SK-N-SH (cell line): Measurements from ENCODE around the gene TRRAP. TPM values are rescaled to one million over a fixed set of nuclear protein-coding genes. Genes with fewer than 3 reads are reported as not detected.

Source experiments
- CTCF ChIA-PET: fragments of 300-600, 350-600 bp; formaldehyde crosslinking; extraction: SDS; loops from one replicate; lab custom pipeline; 2021; lab: Yijun Ruan, JAX
- POLR2A ChIA-PET: fragments of 350-600 bp; sonication (Branson Sonifier 250); formaldehyde crosslinking; extraction: SDS; loops from one replicate; lab custom pipeline; 2020; ENCODE audit warnings: antibody characterized with exemption, inconsistent platforms; lab: Yijun Ruan, JAX
- DNase-seq: peaks from one replicate; pipeline ENCODE4 v3.0.0; 2012
- H2AFZ ChIP-seq: fragments of 200-600 bp; sonication (generic); 2 replicates; pipeline ENCODE4 v1.8.1; 2016; ENCODE audit warnings: antibody characterized with exemption, mild to moderate bottlenecking, low read depth
- H3F3A ChIP-seq: fragments of 200-600 bp; sonication (generic); replicated peaks from 2 replicates; pipeline ENCODE3; 2016; ENCODE audit warnings: antibody characterized with exemption, mild to moderate bottlenecking; ENCODE audit not compliant: insufficient read depth
- H3K27ac ChIP-seq, 2 experiments: fragments of 200-500 bp in 1 of 2; fragments of 200-600 bp in 1 of 2; sonication (Bioruptor generic) in 1 of 2; sonication (generic), shearing (Covaris generic) in 1 of 2; 2 replicates each; pipeline versions ENCODE4 v1.5.1 to v1.6.1; 2014 to 2016; ENCODE audit warnings: low read depth in 2 of 2, inconsistent platforms in 1 of 2, low read length in 1 of 2, mild to moderate bottlenecking in 1 of 2, mixed read lengths in 1 of 2
- H3K27me3 ChIP-seq: fragments of 200-600 bp; sonication (generic), shearing (Covaris generic); 2 replicates; pipeline ENCODE4 v1.6.1; 2016; ENCODE audit warnings: mixed run types; ENCODE audit not compliant: insufficient read depth
- H3K36me3 ChIP-seq, 2 experiments: fragments of 200-500 bp in 1 of 2; fragments of 200-600 bp in 1 of 2; sonication (Bioruptor generic) in 1 of 2; sonication (generic) in 1 of 2; replicated peaks in 1 of 2; 2 replicates each; pipeline versions ENCODE3 to v1.5.1; 2014 to 2016; ENCODE audit warnings: low read length in 1 of 2, mild to moderate bottlenecking in 1 of 2; ENCODE audit not compliant: insufficient read depth in 2 of 2, control insufficient read depth in 1 of 2
- H3K4me1 ChIP-seq, 2 experiments: fragments of 200-500 bp in 1 of 2; fragments of 200-600 bp in 1 of 2; sonication (Bioruptor generic) in 1 of 2; sonication (generic), shearing (Covaris generic) in 1 of 2; 2 replicates each; pipeline versions ENCODE4 v1.5.1 to v1.6.1; 2014 to 2016; ENCODE audit warnings: low read depth in 1 of 2, low read length in 1 of 2, mixed run types in 1 of 2; ENCODE audit not compliant: insufficient read depth in 2 of 2, control insufficient read depth in 1 of 2
- H3K4me2 ChIP-seq: fragments of 200-600 bp; sonication (generic), shearing (Covaris generic); 2 replicates; pipeline ENCODE4 v1.6.1; 2017; ENCODE audit warnings: mixed run types
- H3K4me3 ChIP-seq, 2 experiments: fragments of 200-500 bp in 1 of 2; fragments of 200-600 bp in 1 of 2; sonication (Bioruptor generic) in 1 of 2; sonication (generic), shearing (Covaris generic) in 1 of 2; 2 replicates each; pipeline versions ENCODE4 v1.5.1 to v1.8.1; 2014 to 2016; ENCODE audit warnings: low read depth in 2 of 2, inconsistent platforms in 1 of 2, low read length in 1 of 2, mild to moderate bottlenecking in 1 of 2, mixed read lengths in 1 of 2, moderate library complexity in 1 of 2
- H3K79me2 ChIP-seq: fragments of 200-600 bp; sonication (generic); 2 replicates; pipeline ENCODE4 v1.8.1; 2017; ENCODE audit warnings: mild to moderate bottlenecking; ENCODE audit not compliant: insufficient read depth
- H3K9ac ChIP-seq: fragments of 200-600 bp; sonication (generic); 2 replicates; pipeline ENCODE4 v1.6.1; 2017; ENCODE audit warnings: mixed run types
- H3K9me2 ChIP-seq: fragments of 200-600 bp; sonication (generic); 2 replicates; pipeline ENCODE4 v1.6.1; 2017; ENCODE audit warnings: mixed run types
- H3K9me3 ChIP-seq: fragments of 200-600 bp; sonication (generic); 2 replicates; pipeline ENCODE4 v1.6.1; 2017; ENCODE audit warnings: mixed run types, mild to moderate bottlenecking, moderate library complexity
- H4K20me1 ChIP-seq: fragments of 200-600 bp; sonication (generic); 2 replicates; pipeline ENCODE4 v1.6.1; 2017; ENCODE audit warnings: mild to moderate bottlenecking, mixed run types; ENCODE audit not compliant: insufficient read depth
- CHD2 ChIP-seq: fragments of 150-350 bp; IDR thresholded peaks from 2 replicates; pipeline ENCODE4 v1.6.1; 2018; ENCODE audit warnings: low read length; ENCODE audit not compliant: partially characterized antibody
- ELF1 ChIP-seq: IDR thresholded peaks from 2 replicates; pipeline ENCODE4 v1.4.0; 2012
- EP300 ChIP-seq, 2 experiments: IDR thresholded peaks; 2 replicates each; pipeline versions ENCODE4 v1.4.0 to v1.6.1; 2012; ENCODE audit warnings: borderline replicate concordance in 1 of 2, low read depth in 1 of 2, low read length in 1 of 2
- FOSL2 ChIP-seq: IDR thresholded peaks from 2 replicates; pipeline ENCODE4 v1.4.0; 2012; ENCODE audit warnings: low read depth, mild to moderate bottlenecking, moderate library complexity, borderline replicate concordance
- FOXJ3 ChIP-seq: sonication (generic); formaldehyde crosslinking; IDR thresholded peaks from 2 replicates; pipeline ENCODE4 v1.5.1; 2020; ENCODE audit warnings: mild to moderate bottlenecking, missing genetic modification reagents
- FOXM1 ChIP-seq: IDR thresholded peaks from 2 replicates; pipeline ENCODE4 v1.4.0; 2012; ENCODE audit warnings: low read depth, mild to moderate bottlenecking
- GATA2 ChIP-seq: sonication (generic); formaldehyde crosslinking; IDR thresholded peaks from 2 replicates; pipeline ENCODE4 v1.5.0; 2020; ENCODE audit warnings: mild to moderate bottlenecking, missing genetic modification reagents
- JUND ChIP-seq: IDR thresholded peaks from 2 replicates; pipeline ENCODE4 v1.4.0; 2012
- MAX ChIP-seq: IDR thresholded peaks from 2 replicates; pipeline ENCODE4 v1.4.0; 2012; ENCODE audit warnings: low read depth
- MXI1 ChIP-seq: IDR thresholded peaks from 2 replicates; pipeline ENCODE4 v1.6.1; 2012; ENCODE audit warnings: mild to moderate bottlenecking, low read depth, low read length, improper control_type of control experiment
- NFIC ChIP-seq: IDR thresholded peaks from 2 replicates; pipeline ENCODE4 v1.4.0; 2012; ENCODE audit warnings: borderline replicate concordance
- POLR2AphosphoS5 ChIP-seq: IDR thresholded peaks from 2 replicates; pipeline ENCODE4 v1.6.1; 2012; ENCODE audit warnings: low read depth, low read length
- RCOR1 ChIP-seq: fragments of 150-350 bp; IDR thresholded peaks from 2 replicates; pipeline ENCODE4 v1.6.1; 2017; ENCODE audit warnings: antibody characterized with exemption, low read length
- REST ChIP-seq: IDR thresholded peaks from 2 replicates; pipeline ENCODE4 v1.6.1; 2012; ENCODE audit warnings: mild to moderate bottlenecking, low read depth, low read length, moderate library complexity
- RXRA ChIP-seq: IDR thresholded peaks from 2 replicates; pipeline ENCODE4 v1.4.0; 2012; ENCODE audit warnings: low read depth, mild to moderate bottlenecking, borderline replicate concordance
- SIN3A ChIP-seq: IDR thresholded peaks from 2 replicates; pipeline ENCODE4 v1.6.1; 2012; ENCODE audit warnings: low read depth, mild to moderate bottlenecking, low read length, moderate library complexity, borderline replicate concordance
- SMC3 ChIP-seq: IDR thresholded peaks from 2 replicates; pipeline ENCODE4 v1.6.1; 2012; ENCODE audit warnings: low read depth, low read length, improper control_type of control experiment
- TAF1 ChIP-seq: IDR thresholded peaks from 2 replicates; pipeline ENCODE4 v1.6.1; 2012; ENCODE audit warnings: low read depth, mild to moderate bottlenecking, low read length, moderate library complexity, borderline replicate concordance
- TEAD4 ChIP-seq: IDR thresholded peaks from 2 replicates; pipeline ENCODE4 v1.4.0; 2012; ENCODE audit warnings: mild to moderate bottlenecking, borderline replicate concordance; ENCODE audit not compliant: insufficient read depth
- YY1 ChIP-seq: IDR thresholded peaks from 2 replicates; pipeline ENCODE4 v1.4.0; 2012; ENCODE audit warnings: low read depth, mild to moderate bottlenecking
- WGBS: methylation state at CpG from one replicate; pipeline ENCODE4 v1.1.6; 2017; ENCODE audit warnings: low lambda C conversion rate; 5-methylcytosine and 5-hydroxymethylcytosine counted together
- polyA plus RNA-seq, 3 experiments: library from polyadenylated mRNA; depleted of rRNA; stranded (reverse); fragments of >200 nt; gene quantifications; 2 replicates each; pipeline ENCODE4 v1.2.3, GENCODE V29; 2012
- TF ChIP-seq, protein P1 (sequence below): IDR thresholded peaks from 2 replicates; pipeline ENCODE4 v1.4.0; 2012; ENCODE audit warnings: low read depth, borderline replicate concordance
- TF ChIP-seq, protein P2 (sequence below): IDR thresholded peaks from 2 replicates; pipeline ENCODE4 v1.4.0; 2012; ENCODE audit warnings: low read depth, borderline replicate concordance

TRRAP gene
- polyA plus RNA-seq, 1 of the 3 experiments (the other 2 are of a cell fraction), result 24.9 TPM

DNA sequence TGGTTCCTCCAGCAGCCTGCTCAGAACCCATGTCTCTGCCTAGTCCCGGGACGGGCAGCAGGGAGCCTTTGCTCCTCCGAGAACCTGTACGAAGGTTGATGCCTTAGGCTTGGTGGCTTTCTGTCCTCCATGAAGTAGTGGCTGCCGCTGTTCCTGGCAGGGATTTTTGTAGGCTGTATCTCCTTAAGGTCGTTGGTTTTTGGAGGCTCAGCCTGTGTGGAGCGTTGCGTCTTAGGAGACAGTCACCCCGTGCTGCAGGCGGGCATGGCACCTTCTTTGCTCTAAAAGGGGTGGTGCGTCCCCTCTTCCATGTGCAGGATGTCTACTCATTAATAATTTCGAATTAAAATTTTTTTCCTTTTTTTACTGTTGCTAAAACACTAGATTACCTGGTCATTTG is 92.5 kb downstream of the TRRAP start:
- no peaks in the 10 kb centered on the region for H3F3A ChIP-seq
- no peaks in the 10 kb centered on the region for H4K20me1 ChIP-seq
- H3K4me3 ChIP-seq, result no peak overlapping the region
- H2AFZ ChIP-seq, result no peak overlapping the region
- CTCF ChIA-PET, result interaction anchor here (1.5 kb wide), 1 partner anchor 9 kb away, joined by 3 read pairs; no protein-coding TSS in a partner anchor
- no peaks in the 10 kb centered on the region for H3K9me3 ChIP-seq
- DNase-seq, result no peak
- no peaks in the 10 kb centered on the region for H3K79me2 ChIP-seq
- TF ChIP-seq TAF1 (no peak), REST (no peak), RCOR1 (no peak), MXI1 (no peak), EP300 (IDR thresholded peaks at IDR 0.05; ENCODE audit: borderline replicate concordance in 1 of 2, low read depth in 1 of 2, low read length in 1 of 2) (no peak), MAX (no peak), GATA2 (no peak), RXRA (no peak)
- no peaks in the 10 kb centered on the region for H3K27me3 ChIP-seq
- peaks cover 82 to 86% of the 10 kb centered on the region in 2 experiments for H3K36me3 ChIP-seq
- H3K9me2 ChIP-seq, result no peaks in the 10 kb centered on the region
- 90% methylated on average over 10 of the region's 12 CpGs for WGBS
- no peak overlapping the region for H3K9ac ChIP-seq
- POLR2A ChIA-PET, result no interaction called here
- peaks cover 0 to 9% of the 10 kb centered on the region in 2 experiments; a peak in 1 of 4 replicates for H3K4me1 ChIP-seq
- H3K4me2 ChIP-seq, result no peak overlapping the region
- H3K27ac ChIP-seq, result no peak overlapping the region

GRCh38 chr7:98974205-98974604 is 95.9 kb downstream of the TRRAP start:
- Histone ChIP-seq H3K27me3 (no peaks in the 10 kb centered on the region), H3F3A (no peaks in the 10 kb centered on the region), H3K4me2 (no peak overlapping the region), H3K27ac (no peak overlapping the region; a peak in 1 of 4 replicates), H3K36me3 (peaks cover 78 to 92% of the 10 kb centered on the region in 2 experiments), H3K79me2 (no peaks in the 10 kb centered on the region), H3K4me3 (no peak overlapping the region), H3K9me2 (no peaks in the 10 kb centered on the region), H3K9me3 (no peaks in the 10 kb centered on the region), H3K4me1 (peaks cover 0 to 9% of the 10 kb centered on the region in 2 experiments; a peak in 1 of 4 replicates), H2AFZ (no peak overlapping the region), H4K20me1 (no peaks in the 10 kb centered on the region), H3K9ac (no peak overlapping the region)
- TF ChIP-seq POLR2AphosphoS5, result no peak
- TF ChIP-seq YY1, result no peak
- TF ChIP-seq, protein P1, sequence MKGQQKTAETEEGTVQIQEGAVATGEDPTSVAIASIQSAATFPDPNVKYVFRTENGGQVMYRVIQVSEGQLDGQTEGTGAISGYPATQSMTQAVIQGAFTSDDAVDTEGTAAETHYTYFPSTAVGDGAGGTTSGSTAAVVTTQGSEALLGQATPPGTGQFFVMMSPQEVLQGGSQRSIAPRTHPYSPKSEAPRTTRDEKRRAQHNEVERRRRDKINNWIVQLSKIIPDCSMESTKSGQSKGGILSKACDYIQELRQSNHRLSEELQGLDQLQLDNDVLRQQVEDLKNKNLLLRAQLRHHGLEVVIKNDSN, result no peak
- TF ChIP-seq FOXM1, result no peak
- TF ChIP-seq TAF1, result no peak
- no peak for TF ChIP-seq FOSL2
- no peak for TF ChIP-seq JUND
- no peak for TF ChIP-seq CHD2
- TF ChIP-seq FOXJ3 (CRISPR knock-in tag), result no peak
- TF ChIP-seq RXRA, result no peak
- TF ChIP-seq NFIC, result no peak
- TF ChIP-seq MXI1, result no peak
- TF ChIP-seq ELF1, result no peak
- TF ChIP-seq SMC3, result no peak
- TF ChIP-seq, protein P2, sequence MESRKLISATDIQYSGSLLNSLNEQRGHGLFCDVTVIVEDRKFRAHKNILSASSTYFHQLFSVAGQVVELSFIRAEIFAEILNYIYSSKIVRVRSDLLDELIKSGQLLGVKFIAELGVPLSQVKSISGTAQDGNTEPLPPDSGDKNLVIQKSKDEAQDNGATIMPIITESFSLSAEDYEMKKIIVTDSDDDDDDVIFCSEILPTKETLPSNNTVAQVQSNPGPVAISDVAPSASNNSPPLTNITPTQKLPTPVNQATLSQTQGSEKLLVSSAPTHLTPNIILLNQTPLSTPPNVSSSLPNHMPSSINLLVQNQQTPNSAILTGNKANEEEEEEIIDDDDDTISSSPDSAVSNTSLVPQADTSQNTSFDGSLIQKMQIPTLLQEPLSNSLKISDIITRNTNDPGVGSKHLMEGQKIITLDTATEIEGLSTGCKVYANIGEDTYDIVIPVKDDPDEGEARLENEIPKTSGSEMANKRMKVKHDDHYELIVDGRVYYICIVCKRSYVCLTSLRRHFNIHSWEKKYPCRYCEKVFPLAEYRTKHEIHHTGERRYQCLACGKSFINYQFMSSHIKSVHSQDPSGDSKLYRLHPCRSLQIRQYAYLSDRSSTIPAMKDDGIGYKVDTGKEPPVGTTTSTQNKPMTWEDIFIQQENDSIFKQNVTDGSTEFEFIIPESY, result no peak
- no peak for TF ChIP-seq SIN3A
- TF ChIP-seq RCOR1, result no peak
- no peak for TF ChIP-seq TEAD4
- WGBS, result 94% methylated on average over 4 of the region's 4 CpGs
- ChIA-PET CTCF (interaction anchor here (0.9 to 1.5 kb wide), 4 partner anchors 10 to 133 kb away, joined by 3 to 5 read pairs (median 3); no protein-coding TSS in a partner anchor), POLR2A (interaction anchor here (0.7 kb wide), 1 partner anchor 205 kb away, joined by 3 read pairs; no protein-coding TSS in a partner anchor)
- no peak for DNase-seq
